Astrocyte (in vitro differentiated cells and primary cell): ENCODE results near the gene KRT5. TPM values are rescaled to one million over a fixed set of nuclear protein-coding genes. Genes with fewer than 3 reads are reported as not detected.

ENCODE experiments used
- DNase-seq: peaks from one replicate; pipeline ENCODE4 v3.0.0-alpha.2; 2010; ENCODE audit warnings: low read depth
- FAIRE-seq: peaks from 2 replicates; lab custom pipeline; 2011; peaks lifted over from hg19 to GRCh38; lab: Jason Lieb, UNC
- H2AFZ ChIP-seq: 2 replicates; pipeline ENCODE4 v1.6.0; 2012; ENCODE audit warnings: low read depth, low read length, inconsistent platforms
- H3K27ac ChIP-seq: 2 replicates; pipeline ENCODE4 v1.5.1; 2011; ENCODE audit warnings: low read depth, low read length, inconsistent platforms
- H3K27me3 ChIP-seq: 2 replicates; pipeline ENCODE4 v1.6.0; 2011; ENCODE audit warnings: low read length, inconsistent platforms; ENCODE audit not compliant: insufficient read depth
- H3K36me3 ChIP-seq: 2 replicates; pipeline ENCODE4 v1.5.1; 2011; ENCODE audit warnings: low read length, inconsistent platforms; ENCODE audit not compliant: insufficient read depth
- H3K4me1 ChIP-seq: 2 replicates; pipeline ENCODE4 v1.5.1; 2011; ENCODE audit warnings: low read length, inconsistent platforms; ENCODE audit not compliant: insufficient read depth
- H3K4me2 ChIP-seq: 2 replicates; pipeline ENCODE4 v1.6.0; 2012; ENCODE audit warnings: low read length, inconsistent platforms
- H3K4me3 ChIP-seq: 2 replicates; pipeline ENCODE4 v1.5.1; 2011; ENCODE audit warnings: low read depth, mild to moderate bottlenecking, low read length, inconsistent platforms; ENCODE audit not compliant: insufficient read depth
- H3K79me2 ChIP-seq: 2 replicates; pipeline ENCODE4 v1.6.0; 2012; ENCODE audit warnings: mild to moderate bottlenecking, low read length, inconsistent platforms; ENCODE audit not compliant: insufficient read depth
- H3K9ac ChIP-seq: 2 replicates; pipeline ENCODE4 v1.6.0; 2012; ENCODE audit warnings: mild to moderate bottlenecking, low read length, inconsistent platforms
- H3K9me3 ChIP-seq: 2 replicates; pipeline ENCODE4 v1.5.1; 2012; ENCODE audit warnings: low read depth, mild to moderate bottlenecking, low read length, inconsistent platforms; ENCODE audit not compliant: insufficient read depth
- H4K20me1 ChIP-seq: 2 replicates; pipeline ENCODE4 v1.6.0; 2012; ENCODE audit warnings: low read length, inconsistent platforms; ENCODE audit not compliant: insufficient read depth
- H3K27ac Mint-ChIP-seq: one replicate; pipeline ENCODE4 v1.8.0; 2021; ENCODE audit warnings: mild to moderate bottlenecking, mixed read lengths; ENCODE audit not compliant: unreplicated experiment
- H3K27me3 Mint-ChIP-seq: one replicate; pipeline ENCODE4 v1.8.0; 2021; ENCODE audit warnings: low read depth, mixed read lengths; ENCODE audit not compliant: unreplicated experiment
- H3K36me3 Mint-ChIP-seq: one replicate; pipeline ENCODE4 v1.8.0; 2021; ENCODE audit warnings: low read depth, mixed read lengths; ENCODE audit not compliant: unreplicated experiment
- H3K4me1 Mint-ChIP-seq: one replicate; pipeline ENCODE4 v1.8.0; 2021; ENCODE audit warnings: low read depth, mixed read lengths; ENCODE audit not compliant: unreplicated experiment
- H3K4me3 Mint-ChIP-seq: one replicate; pipeline ENCODE4 v1.8.0; 2021; ENCODE audit warnings: mild to moderate bottlenecking, moderate library complexity, mixed read lengths; ENCODE audit not compliant: unreplicated experiment
- H3K9me3 Mint-ChIP-seq: one replicate; pipeline ENCODE4 v1.8.0; 2021; ENCODE audit warnings: mild to moderate bottlenecking, mixed read lengths; ENCODE audit not compliant: unreplicated experiment
- CTCF ChIP-seq: IDR thresholded peaks from 2 replicates; pipeline ENCODE4 v1.5.1; 2011; ENCODE audit warnings: low read depth, mild to moderate bottlenecking, inconsistent platforms, low read length, moderate library complexity; ENCODE audit not compliant: insufficient read depth
- EZH2 ChIP-seq: IDR thresholded peaks from 2 replicates; pipeline ENCODE4 v1.6.1; 2012; ENCODE audit warnings: mild to moderate bottlenecking, low read length, inconsistent platforms; ENCODE audit not compliant: insufficient read depth
- total RNA-seq: library from RNA; stranded (reverse); gene quantifications from 2 replicates; pipeline ENCODE4 v1.2.1, GENCODE V29; 2021

KRT5 gene
- total RNA-seq, 1 donor from 2014 or later = 0.25 TPM

GRCh38 chr12:52527121-52527800, 7.1 kb upstream of the KRT5 start:
- TF ChIP-seq CTCF = no peak
- no peak for TF ChIP-seq EZH2
- H3K36me3 Mint-ChIP-seq = peaks cover 5% of the 10 kb centered on the region
- no peak overlapping the region for H2AFZ ChIP-seq
- H3K27me3 Mint-ChIP-seq = peaks cover 64% of the 10 kb centered on the region
- no peak overlapping the region for H3K4me2 ChIP-seq
- no peaks in the 10 kb centered on the region for H3K9me3 ChIP-seq
- H3K4me1 Mint-ChIP-seq = peaks cover 3% of the 10 kb centered on the region
- no peak overlapping the region for H3K4me3 Mint-ChIP-seq
- no peak for FAIRE-seq
- H3K4me3 ChIP-seq = no peak overlapping the region
- H3K27me3 ChIP-seq = peaks cover 9% of the 10 kb centered on the region
- H3K9ac ChIP-seq = no peak overlapping the region
- H3K9me3 Mint-ChIP-seq = peaks cover 8% of the 10 kb centered on the region
- H3K4me1 ChIP-seq = no peaks in the 10 kb centered on the region
- H3K27ac ChIP-seq = no peak overlapping the region
- no peak overlapping the region for H3K27ac Mint-ChIP-seq
- no peaks in the 10 kb centered on the region for H3K36me3 ChIP-seq
- DNase-seq = no peak
- H3K79me2 ChIP-seq = no peaks in the 10 kb centered on the region
- no peaks in the 10 kb centered on the region for H4K20me1 ChIP-seq

DNA sequence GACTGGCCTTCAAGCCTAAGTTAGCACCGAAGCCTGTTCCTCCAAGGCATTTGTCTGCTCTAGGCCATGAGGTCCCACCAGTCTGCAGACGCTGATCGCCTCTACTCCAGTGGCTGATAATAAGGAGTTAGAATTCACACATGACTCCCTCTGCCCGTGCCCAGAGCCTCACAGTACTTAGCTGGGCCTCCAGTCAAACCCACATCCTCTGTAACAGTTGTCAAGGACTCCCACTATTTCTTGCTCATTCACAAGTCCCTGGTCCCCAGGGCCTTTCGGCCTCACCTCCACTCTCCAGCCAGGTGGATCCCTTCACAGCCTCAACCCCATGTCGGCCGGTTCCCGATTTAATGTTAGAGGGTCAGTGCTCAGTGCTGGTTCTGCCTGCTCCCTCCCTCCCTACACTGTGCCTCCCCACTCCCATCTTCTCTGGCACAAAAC, 6.3 kb upstream of the KRT5 start:
- Histone ChIP-seq H3K9me3 (no peaks in the 10 kb centered on the region), H2AFZ (no peak overlapping the region), H3K9ac (no peak overlapping the region), H4K20me1 (no peaks in the 10 kb centered on the region), H3K36me3 (no peaks in the 10 kb centered on the region), H3K4me3 (no peak overlapping the region), H3K27me3 (peaks cover 11% of the 10 kb centered on the region), H3K27ac (no peak overlapping the region), H3K4me2 (no peak overlapping the region), H3K79me2 (no peaks in the 10 kb centered on the region), H3K4me1 (no peaks in the 10 kb centered on the region)
- peaks cover 7% of the 10 kb centered on the region for H3K36me3 Mint-ChIP-seq
- DNase-seq (no peak), FAIRE-seq (no peak)
- H3K27ac Mint-ChIP-seq = no peak overlapping the region
- H3K9me3 Mint-ChIP-seq = peaks cover 4% of the 10 kb centered on the region
- no peak overlapping the region for H3K4me3 Mint-ChIP-seq
- H3K27me3 Mint-ChIP-seq = peaks cover 65% of the 10 kb centered on the region
- H3K4me1 Mint-ChIP-seq = peaks cover 3% of the 10 kb centered on the region
- no peak for TF ChIP-seq CTCF
- TF ChIP-seq EZH2 = no peak
